Measurements from ENCODE around the gene ZNF521.

The ZNF521 gene

DNA sequence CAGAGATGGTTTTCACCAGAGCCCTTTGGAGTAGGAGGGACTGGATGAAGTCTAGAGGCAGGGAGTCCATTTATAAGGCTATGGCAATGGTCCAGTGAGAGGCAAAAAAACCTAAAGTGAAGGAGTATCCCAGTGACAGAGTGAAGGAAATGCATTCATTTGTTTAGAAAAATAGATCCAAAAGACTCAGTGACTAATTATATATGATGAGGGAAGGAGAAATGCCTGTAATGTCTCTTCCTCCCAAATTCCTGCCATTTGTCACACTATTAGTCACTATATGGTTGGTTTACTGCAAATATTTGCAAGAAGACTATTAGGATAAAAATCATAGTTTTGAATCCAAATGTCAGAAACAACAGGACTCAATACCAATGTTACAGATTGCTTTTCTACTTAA, 104.2 kb downstream of the ZNF521 start:
- DNase-seq (ENCODE audit: low read depth), result no peak

DNA sequence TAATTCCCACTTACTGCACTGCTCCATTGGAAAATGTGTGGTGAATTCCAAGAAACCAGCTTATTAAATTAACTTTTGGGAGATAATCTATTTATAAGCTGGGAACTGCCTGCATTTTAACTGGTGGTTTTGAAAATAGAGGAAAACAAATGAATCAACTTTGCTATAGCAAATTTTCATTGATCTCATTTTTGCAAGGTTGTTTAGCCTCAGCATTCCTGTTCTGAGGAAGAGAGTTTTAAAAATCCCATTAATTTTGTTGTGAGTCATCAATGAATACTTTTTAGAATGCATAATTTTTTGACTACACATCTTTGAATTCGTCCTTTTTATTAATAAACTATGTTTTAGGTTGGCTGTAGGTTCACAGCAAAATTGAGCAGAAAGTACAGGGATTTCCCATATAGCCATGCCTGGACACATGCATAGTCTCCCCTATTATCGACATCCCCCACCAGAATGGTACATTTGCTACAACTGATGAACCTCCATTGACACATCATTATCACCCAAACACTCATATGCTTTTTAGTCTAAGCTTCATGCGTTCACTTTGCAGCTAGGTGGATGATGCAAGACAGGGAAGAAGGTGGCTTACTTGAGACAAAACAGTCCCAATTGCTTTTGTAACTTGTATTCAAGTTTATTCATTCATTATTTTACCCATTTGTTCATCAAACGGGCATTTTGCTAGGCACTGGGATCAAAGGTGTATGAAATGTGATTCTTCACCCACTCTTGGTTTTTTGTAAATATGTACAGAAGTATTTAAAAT, 106.9 kb downstream of the ZNF521 start:
- no peak for DNase-seq (ENCODE audit: low read depth)

GRCh38 chr18:25244170-25244569, 107.8 kb downstream of the ZNF521 start:
- no peak for DNase-seq (ENCODE audit: low read depth)

DNA sequence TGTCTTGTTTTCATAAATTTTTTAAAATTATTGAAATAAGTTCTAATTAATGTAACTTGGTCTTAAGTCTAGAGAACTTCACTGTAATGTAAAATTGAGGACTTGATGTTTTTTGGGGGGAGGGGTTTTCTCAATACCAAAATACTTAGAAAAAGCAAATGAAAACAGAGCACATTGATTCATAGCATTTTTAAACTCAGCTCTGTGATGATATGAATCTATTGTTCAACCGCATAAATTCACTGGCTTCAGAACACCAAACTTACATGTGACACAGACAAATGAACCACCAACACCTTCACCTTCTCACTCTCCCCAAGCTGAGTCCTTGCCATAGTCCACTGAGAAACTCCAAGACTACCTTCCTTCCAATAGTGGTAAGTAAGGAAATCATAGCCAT, 108.2 kb downstream of the ZNF521 start:
- no peak for DNase-seq (ENCODE audit: low read depth)

GRCh38 chr18:25243257-25243656, 108.7 kb downstream of the ZNF521 start:
- DNase-seq (ENCODE audit: low read depth), result no peak

DNA sequence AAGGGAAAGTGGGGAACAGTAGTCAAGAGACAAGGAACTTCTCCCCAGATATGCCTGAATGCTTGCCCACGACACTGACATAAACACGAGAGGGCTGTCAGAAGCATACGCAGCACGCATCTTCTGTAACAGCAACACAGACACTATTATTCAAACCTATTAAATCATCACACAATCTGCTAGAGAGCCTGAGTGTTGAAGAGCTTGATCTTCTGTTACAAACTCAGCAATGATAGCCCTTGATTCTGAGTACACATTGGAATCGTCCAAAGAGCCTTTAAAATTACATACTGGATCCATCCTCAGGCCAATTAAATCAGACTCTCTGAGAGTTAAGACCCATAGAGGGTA, 111.6 kb downstream of the ZNF521 start:
- DNase-seq (ENCODE audit: low read depth), result no peak

GRCh38 chr18:25239581-25240419, 112.2 kb downstream of the ZNF521 start:
- no peak for DNase-seq (ENCODE audit: low read depth)

DNA sequence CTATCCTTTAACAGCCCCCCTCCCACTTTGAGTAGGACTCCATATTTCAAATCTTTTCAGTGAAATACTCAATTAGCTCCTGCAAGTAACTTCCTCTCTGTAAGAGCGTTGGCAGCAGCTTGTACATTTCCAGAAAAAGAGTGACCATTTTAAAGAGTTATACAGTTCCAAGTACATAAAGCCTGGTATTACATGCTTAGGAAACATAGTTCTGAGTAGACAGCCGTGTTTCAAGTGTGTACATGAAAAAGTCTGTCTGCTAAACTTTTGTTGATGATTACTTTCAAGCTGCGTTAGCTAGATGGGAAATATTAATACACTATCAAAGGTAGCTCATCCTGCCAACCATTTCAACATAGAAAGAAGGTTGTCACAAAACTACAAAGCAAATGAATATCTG, 112.8 kb downstream of the ZNF521 start:
- DNase-seq (ENCODE audit: low read depth), result no peak

DNA sequence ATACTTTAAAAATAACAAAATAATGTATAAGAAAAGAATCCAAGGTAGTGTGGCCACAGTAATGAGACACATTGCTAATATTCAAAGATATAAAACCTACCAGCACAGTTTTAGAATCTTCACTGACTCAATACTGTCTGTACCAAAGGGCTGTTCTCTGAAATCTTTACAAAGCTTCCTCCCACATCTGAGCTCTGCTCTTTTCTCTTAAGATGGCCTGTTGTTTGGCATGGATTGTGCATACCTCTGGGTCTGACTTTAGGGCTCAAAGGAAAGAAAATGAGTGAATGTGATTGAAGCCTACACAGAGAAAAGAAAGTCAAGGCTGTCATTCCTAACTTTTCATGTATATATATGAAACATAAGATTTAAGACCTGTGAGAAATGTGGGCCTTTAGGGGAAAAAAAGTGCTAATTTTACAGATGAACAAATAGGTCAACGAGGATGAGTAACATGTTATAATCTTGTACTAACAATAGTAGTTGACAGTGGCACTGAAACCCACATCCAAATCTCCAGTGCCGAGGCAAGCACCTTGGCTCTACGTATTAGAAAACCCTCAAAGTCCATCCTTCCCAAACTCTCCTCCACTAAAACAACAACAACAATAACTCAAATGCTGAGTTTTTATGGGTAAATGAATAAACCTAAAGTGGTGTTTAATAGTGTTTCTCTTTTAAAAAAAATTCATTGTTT, 114.2 kb downstream of the ZNF521 start:
- DNase-seq (ENCODE audit: low read depth), result no peak

GRCh38 chr18:25236736-25237135, 115.2 kb downstream of the ZNF521 start:
- no peak for DNase-seq (ENCODE audit: low read depth)

DNA sequence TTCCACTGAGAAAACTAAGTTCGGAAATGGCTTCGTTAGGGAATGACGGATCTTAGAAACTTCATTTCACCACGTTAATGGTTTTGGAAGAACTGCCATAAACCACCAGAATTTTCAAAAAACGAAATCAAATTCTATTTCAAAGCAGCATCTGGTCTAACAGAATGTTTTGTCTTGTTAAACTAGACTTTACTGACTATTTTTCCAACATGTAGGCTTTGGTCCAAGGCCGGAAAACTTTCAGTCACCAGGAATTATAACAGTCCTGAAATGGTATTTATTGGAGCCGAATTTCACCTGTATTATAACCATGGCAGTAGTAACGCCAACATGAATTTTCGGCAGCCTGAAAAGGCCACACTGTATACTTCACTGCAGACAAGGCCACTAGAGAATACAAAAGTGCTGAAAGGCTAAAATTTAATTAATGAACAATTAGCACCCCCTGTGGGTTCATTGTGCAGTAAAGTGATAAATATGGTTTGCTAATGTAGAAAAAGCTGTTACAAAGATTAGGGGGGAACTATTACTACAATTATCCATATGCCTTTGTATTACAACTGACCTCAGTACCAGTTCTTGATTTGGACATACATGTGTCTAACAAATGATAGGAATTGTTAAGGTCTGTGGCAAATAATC, 116.4 kb downstream of the ZNF521 start:
- DNase-seq (ENCODE audit: low read depth), result no peak

DNA sequence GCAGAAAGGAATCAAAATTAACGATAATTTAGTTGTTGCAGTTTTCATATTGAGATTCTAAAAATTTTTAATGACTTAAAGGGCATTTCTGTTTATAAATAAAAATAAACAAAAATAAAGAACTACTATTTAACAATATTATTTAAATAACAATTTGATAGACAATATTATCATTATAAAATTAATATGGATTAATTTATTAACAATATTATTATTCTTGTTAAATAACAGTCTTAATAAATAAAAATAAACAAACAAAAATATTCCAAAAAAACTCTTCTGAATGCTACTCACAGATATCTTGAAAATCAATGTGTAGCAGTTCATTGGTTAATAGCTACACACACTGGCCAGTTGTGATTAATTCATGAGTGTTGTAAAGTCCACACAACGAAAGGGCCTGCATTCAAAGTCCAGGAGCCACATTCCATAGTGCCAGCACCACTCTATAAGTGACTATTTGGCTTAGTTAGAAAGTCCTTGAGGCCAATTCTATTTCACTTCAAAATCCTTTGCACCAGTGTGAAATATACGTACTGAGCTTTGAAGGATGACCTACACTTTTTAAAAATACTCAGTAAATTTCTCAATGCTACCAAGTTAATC, 117.1 kb downstream of the ZNF521 start:
- no peak for DNase-seq (ENCODE audit: low read depth)

- no peak for DNase-seq (ENCODE audit: low read depth)
These were observed 117.7 kb downstream of the ZNF521 start for GRCh38 chr18:25234322-25234639.

DNA sequence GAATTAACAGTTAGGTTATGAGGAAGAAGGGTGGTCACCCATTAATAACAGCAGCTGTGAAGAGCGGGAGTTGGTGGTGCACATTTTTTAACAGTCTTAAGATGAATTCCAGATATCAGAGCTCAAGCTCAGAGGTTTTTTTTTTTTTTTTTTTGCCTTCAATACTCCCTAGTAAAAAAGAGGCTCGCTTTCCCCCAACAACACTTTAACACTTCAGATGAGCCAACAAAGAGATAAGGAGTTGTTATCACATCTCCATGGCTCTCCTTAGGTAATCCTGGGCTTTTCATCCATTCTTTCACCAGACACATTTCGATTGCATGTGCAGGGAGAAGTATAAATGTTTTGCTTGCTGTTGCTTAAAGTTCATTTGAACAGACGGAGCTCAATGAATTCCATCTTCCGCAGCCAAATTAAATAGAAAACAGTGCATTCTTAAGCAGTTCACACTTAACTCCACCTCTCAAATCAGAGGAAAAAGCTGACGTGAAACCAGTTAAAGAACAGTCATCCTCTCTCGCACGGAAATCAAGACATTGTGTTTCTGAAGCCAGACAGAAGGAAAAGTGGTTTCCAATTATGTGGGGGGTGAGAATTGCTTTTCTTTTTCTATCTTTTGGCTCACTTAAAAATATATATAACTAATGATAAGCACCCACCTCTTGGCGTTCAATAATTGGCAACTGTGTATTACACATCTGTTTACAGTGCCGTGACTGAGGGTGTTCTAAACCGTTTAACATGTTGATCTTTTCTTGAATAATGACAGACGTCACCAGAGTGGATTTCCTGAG, 118.2 kb downstream of the ZNF521 start:
- DNase-seq (ENCODE audit: low read depth), result no peak

DNA sequence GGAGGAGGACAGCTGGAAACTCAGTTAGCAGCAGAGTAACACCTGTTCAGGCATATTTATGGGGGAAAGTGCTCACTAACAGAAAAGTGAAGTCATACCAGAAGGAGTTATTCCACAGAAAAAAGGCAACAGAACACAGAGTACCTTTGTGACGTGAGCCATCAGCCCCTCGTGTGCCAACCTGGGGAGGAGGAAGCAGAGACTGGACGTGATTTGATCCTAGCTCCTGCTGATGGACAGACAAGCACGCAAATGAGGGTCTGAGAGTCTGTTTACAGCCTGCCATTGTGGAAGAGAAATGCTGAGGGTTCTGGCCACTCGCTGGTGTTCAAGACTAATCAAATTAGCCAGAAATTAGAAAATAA, 120.7 kb downstream of the ZNF521 start:
- no peak for DNase-seq (ENCODE audit: low read depth)

DNA sequence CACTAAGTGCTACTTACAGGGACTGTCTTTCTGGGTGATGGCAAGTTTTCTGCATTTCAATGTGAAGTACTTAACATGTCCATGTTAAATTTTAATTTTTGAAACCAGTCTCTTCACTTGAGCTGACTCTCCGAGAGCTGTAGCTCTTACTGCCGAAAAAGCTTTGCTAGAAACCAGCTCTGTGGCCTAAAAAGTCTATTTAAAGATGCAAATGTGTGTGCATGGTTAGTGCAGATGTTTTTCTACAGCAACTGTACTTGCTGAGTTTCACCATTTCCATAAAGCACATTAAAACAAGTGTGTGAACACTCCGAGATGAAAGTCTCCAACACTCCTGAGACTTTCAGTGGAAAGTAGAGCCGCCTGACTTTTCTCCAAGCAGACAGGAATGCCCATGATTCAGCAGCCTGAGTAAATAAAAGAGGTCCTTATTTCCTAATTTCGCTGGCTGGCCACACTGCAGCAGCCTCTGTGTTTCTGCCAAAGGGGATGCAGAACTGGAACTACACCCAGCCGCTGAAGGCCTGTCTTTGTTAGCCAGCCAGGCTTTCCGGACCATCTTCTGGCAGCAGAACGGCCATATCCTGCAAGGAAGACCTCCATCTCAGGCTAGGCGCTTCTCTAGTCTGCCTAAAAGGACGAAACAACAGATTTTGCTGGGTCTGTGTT, 121.2 kb downstream of the ZNF521 start:
- DNase-seq (ENCODE audit: low read depth), result no peak

GRCh38 chr18:25229920-25230319, 122.0 kb downstream of the ZNF521 start:
- DNase-seq (ENCODE audit: low read depth), result no peak

DNA sequence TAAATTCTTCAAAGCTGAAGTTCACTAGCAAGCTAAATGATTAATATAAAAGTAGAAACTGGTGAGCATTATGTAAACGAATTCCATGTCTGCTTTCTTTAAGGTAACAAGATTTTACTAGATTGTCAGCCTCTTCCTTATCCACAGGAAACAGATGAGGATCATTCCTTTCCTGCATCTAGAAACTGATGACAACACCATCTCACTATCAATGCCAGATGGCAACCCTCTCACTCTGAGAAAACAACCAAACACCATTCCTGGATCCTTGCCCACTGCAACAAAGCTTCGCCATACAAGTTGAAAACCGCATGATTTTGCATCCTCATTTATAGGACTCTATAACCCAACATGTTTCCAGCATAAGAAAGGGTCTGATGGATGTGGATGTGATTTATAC, 122.9 kb downstream of the ZNF521 start:
- DNase-seq (ENCODE audit: low read depth), result no peak

DNA sequence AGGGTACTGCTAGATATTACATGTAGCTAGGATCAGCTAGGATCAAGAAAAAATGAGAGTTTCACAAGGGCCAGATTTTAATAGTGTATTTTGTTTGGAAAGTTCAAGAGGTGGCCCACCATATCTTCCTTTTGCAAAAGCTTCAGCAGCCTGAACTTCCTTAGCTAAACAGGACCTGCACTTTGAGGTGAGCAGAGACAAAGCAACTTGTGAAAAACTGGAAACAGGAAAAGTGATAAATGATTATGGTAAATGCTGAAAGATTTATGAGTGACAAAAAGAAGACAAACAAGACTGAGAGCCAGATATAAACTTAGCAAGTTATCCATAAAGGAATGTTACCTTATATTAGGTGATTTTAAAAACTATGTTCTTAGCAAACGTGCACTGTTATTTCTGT, 123.6 kb downstream of the ZNF521 start:
- DNase-seq (ENCODE audit: low read depth), result no peak

DNA sequence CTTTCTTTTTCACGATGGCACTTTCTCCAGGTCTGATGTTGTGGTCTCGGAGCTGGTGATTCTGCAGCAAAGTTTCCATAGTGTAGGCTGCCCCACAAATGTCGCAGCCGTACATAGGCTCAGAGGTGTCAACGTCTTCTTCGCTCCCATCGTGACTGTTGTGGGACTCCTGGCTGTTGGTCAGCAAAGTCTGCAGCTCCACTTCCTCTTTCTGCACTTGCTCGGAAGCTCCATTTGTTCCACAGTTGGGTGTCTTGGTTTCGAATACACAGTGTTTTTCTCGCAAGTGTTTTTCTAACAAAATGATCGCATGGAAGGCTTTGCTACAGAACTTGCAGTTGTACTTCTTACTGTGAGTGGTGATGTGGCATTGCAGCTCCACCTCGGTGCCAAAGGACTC, 126.8 kb downstream of the ZNF521 start:
- DNase-seq (ENCODE audit: low read depth), result no peak
